KG1 (cell line): ENCODE data around the gene ENG.
"Not testable (repeated sequence)": the region's sequence is repeated elsewhere in the genome, so short reads cannot be mapped to it uniquely, and the experiment has no call there.

Experiments
- DNase-seq: peaks from one replicate; lab custom pipeline; 2025; lab: John Stamatoyannopoulos, UW

The ENG gene

DNA sequence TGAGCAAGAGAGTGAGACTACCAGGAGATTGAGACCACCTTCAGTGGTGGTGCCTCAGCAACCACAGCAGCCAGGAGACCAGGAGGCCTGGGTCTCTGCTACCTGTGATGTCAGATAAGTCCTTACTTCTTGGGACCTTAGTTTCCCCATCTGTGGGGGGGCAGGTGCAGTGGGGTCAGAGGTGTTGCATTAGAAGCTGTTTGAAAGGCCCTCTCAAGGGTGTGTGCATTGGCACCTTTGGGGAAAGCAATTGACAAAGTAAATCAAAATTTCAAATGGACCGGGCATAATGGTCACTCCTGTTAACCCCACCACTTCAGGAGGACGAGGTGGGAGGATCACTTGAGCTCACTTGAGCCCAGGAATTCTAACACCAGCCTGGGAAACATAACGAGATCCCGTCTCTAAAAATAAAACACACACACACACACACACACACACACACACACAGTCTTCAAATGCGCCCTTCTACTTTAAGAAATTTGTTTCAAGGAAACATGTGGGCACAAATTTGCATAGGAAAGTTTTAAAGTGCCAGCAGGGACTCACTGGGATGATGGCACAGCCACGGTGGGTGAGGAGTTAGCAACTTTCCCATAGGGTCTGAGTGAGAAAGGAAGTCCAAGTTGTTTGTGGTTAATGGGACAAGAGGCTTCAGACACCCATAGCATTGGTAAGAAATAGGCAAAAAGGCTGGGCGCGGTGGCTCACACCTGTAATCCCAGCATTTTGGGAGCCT is 24.4 kb upstream of the ENG start:
- no peak for DNase-seq

DNA sequence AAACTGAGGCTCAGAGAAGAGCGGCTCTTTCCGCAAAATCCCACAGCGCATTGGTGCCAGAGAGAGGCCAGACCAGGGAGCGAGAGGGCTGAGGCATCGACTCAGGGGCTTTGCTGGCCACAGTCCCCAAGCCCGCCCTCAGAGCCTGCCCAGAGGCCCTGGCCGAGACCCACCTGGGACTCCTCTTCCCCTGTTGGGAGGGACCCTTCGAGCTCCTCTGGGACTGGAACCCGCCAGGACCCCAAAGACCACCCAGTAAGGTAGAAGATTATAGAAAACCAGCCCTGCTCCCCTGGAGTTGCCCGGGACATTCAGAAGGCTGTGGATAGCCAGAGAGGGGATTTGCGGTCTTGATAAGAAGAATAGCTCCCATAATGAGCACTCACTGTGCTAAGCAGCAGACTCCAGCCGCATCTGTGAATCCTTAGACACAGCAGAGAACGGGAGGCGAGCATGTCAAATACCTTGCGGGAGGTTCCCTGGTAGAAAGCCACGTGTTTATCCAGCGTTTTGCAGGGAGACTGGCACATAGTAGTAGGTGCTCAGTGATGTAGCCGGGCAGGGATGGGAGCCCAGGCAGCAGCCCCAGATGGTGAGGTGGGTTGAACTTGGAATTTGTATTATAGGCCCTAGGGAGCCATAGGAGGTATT is 23.7 kb upstream of the ENG start:
- DNase-seq, result no peak

DNA sequence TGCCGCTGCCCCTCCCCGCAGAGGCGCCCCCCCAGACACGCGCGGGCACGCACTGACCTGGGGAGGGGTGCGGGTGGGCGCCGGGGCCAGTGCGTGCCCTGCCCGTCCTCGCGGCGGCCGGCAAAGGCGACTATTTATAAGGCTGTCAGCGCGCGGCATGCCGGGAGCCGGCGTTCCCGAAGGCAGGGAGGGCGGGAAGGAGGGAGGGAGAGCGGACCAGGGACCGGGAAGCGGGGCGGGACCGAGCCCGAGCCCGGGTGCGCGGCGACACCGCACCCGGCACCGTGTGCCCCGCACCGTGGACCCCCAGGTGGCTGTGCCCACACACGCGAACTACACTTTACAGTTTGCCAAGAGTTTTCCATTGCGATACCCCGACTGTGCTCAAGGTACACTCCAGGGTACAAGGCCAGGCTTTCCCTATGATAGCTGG is 23.1 kb upstream of the ENG start, which contains the start of gene AK1:
Gene AK1, minus strand, starts transcription at position 110 of the 433 bp plus-strand sequence. CDS start 3,058 bp downstream, outside the sequence.
- DNase-seq, result no peak

DNA sequence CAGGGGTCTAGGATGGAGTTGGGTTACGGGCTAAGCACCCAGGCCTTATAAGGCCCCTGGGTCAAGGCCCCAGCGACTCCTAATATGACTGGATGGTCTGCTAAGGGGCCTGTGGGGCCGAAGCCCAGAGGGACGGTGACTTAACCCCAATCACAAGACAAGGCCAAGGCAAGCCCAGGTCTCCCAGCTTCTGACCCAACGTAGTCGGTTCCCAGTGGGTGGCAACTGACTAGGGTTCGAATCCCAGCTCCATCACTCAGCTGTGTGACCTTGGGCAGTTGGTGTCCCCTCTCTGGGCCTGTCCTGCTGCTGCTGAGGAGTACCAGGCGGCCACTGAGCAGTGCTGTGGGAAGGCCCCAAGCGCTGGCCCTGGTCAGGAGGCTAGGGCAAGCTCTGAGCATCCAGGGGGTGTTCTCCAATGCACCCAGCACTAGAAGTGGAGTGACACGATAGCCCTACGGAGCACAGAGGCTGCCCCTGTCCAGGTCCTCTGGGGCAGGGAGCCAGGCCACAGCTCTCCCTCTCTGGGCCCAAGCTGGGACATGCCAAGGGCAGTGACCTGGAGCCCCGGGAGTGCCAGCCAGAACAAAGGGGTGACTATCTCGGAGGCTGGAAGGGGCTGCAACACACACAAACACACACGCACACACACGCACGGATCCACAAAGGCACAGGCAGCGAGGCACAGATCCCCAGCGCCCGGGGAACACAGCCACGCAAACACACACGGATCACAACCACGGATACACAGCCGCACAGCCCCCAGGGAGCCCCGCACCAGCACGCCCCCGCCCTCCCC is 22.5 kb upstream of the ENG start:
- DNase-seq, result no peak

DNA sequence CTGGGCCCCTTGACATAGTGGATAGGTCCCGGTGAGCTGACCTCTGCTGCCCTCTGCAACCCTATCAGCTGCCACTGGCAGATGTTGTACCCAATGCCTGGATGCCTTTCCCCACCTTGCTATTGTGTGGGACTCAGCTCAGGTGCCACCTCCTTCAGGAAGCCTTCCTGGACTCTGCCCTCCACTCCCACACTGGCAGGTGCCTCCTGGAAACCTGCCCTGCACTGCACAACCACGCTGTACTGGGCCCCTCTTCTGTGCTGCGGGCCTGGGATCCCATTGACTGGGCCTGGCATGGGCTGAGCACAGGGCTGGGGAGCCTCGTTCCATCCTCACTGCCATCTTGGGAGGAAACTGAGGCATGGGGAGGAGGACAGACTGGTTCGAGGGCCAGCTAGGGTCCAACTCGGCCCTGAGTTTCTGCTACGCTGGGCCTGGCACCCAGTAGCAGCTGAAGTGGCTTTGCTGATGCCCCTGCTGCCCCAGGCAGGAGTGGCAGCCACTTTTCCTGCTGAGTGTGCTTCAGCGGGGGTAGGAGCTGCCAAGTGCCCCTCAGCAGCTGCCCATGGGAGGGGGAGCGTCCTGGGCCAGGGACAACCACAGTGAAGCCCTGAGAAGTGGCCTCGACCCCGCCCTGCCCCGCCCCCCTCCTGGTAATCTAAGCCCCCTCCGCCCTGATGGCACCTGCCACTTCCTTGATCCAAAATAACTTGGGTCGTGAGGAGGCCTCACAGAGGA is 21.7 kb upstream of the ENG start:
- no peak for DNase-seq

DNA sequence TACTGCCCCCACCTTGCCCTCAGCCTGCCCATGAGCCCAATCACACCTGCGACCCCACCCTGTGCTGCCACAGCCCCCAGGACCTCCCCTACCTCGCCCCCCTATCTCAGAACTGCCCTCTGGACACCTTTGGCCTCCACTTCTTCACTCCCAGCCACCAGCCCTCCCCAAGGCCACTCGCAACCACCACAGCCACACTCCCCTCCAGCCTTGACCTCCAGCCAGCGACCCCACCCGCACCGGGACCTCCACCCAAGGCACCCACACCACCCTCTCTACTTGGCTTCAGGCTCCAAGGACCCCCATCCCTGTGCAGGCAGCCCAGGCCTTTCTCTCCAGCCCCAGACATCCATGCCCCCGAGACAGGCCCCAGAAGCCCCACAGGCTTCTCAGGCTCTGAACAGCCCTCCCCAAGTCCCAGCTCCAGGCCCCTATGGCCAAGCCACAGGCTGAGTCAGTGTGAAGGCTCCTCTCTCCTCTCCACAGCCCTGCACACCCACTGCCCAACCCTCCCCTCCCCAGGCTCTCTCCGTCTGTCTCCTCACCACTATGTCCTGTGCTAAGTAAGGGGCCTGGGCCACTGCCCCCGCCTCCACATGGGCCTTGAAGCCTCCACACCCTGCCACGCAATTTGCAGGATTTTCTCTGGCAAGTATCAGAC is 21.0 kb upstream of the ENG start:
- no peak for DNase-seq

DNA sequence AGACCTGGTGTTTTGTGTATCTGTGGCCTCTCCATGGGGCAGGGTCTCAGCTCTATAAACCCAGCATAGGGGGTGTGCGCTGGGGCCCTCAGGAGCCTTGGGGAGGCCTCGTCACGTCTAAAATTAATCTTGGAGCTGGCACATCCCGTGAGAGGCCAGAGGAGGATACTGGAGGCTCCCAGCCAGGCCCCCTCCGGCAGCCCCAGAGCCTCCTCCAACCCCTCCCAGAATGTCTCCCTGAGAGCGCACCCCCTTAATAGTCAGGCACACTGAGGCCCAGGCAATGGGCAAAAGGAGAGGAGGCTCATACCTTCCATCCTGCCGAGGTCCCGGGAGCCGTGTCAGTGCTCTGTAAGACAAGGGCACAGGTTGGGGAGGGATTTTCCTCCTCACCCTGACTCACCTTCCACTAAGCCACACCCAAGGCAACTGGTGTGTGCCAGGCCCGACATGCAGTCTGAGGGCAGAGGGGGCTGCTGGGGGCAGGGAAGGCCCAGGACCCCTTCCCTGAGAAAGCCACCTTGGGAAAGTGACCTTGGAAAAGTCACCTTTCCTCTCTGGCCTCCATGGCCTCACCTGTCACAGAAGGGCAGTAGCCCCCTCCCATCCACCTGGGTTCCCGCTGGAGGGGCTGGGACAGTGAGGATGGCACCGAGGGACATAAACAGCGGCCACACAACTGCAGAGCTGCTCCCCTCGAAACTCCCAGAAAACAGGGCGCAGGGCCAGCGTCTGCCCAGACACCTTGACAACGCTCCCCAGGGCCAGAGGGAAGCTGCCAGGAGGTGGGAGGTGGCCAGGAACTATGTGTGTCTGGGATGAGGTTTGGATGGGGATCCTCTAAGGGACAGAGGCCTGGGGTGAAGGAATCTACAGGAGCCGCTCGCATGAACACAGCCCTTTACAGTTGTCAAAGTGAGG is 20.1 kb upstream of the ENG start:
- no peak for DNase-seq

DNA sequence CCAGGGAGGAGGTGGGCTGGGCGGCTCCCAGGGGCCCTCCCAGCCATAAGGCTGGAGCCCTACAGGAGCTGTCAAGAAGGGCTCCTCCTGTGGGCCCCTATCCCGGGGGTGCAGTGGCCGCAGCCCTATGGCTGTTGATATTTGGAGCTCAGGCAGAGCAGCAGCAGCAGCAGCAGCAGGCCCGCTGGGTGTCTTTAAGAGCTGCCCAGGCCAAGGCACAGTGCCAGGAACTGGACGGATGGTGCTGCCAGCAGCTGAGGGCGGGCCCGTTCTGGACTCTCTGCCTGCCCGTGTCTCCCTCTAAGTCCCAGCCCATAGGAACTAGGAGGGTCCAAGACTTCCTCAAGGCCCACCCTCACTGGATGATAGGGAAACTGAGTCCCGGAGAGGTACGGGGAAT is 19.4 kb upstream of the ENG start:
- DNase-seq, result no peak

DNA sequence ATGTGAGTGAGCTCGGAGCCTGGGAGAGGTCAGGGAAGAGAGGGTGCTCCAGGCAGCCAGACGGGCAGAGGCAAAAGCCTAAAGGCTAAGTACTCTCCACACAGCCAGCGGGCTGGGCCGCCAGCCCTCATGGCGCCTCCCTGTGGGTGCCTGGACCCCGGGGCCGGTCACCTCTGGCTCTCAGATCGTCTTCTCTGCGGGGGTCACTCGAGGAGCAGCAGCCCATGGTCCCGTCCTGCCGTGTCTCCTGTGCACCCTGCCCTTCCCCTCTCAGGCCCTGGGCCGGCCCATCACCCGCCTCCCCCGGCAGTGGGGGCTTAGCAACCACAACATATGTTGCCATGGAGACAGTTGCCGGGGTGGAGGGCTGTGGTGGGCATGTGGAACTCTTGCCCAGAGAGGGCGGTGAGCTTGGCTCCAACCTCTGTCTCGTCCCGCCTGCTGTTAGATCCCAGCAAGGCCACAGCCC is 18.8 kb upstream of the ENG start:
- DNase-seq, result no peak

DNA sequence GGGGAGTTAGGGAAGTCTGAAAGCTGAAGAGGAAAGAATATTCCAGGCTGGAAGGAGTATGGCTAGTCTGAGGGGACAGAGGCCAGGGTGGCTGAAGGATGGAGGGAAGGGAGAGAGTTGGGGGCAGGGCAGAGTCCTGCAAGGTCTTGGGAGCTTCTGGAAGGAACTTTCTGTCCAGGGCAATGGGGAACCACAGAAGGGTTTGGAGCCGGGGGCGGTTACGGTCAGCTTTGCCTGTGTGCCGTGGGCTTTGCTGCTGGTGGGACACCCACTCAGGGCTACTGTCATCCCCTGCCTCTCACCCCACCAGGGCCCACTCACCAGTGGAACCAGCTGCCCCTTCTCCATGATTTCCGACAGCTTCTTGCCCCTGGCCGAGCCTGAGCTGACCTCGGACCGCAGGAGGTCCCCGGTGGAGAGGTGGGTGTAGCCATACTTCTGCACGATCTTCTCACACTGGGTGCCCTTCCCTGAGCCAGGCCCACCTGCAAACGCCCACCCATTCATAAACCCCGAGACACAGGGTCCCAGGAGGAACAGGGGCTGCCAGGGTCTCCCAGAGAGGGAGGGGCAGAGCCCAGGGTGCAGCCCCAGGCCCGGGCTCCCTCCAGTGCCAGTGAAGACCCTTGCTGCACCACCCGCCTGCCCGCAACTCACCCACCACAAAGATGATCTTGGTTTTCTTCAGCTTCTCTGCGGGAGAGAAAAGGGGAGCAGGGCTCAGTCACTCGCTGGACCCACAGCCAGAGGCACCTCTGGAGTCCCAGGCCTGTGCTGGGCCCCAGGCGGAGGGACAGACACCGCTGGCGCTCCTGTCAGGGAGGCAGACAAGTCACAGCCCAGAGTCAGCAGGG is 18.1 kb upstream of the ENG start:
- no peak for DNase-seq

DNA sequence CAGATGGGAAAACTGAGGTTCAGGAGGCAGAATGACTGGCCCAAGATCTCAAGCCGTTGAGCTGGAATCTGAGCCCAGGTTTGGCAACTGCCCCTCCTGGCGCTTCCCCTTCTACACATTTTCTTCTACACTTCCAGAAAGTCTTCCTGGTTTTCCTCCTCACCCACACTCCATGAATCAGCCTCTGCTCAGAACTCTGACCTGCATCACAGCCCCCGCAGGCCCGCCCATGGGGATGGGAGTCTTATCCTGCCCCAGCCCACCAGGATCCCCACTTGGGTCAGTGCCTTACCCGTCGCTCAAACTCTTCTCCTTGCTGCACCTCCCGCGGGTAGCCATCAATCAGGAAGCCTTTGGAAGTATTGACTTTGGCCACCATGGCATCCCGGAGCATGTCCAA is 17.1 kb upstream of the ENG start:
- no peak for DNase-seq

DNA sequence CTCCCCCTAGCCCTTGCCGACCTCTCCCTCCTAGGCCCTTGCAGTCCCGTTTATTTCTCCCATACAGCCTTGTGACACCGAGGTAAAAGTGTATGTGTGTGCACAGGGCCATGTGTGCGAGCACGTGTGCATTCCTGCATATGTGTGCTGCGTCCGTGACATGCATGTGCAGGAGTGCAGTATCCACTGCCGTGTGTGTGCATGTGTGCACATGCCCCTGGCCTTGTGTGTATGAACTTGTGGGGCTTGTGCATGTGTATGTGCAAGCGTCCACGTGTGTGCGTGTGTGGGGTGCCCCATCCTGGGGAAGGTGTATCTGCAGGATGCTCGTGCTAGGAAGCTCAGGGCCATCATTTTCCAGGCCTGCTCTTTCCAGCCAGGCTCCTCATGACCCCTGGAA is 16.4 kb upstream of the ENG start:
- no peak for DNase-seq

DNA sequence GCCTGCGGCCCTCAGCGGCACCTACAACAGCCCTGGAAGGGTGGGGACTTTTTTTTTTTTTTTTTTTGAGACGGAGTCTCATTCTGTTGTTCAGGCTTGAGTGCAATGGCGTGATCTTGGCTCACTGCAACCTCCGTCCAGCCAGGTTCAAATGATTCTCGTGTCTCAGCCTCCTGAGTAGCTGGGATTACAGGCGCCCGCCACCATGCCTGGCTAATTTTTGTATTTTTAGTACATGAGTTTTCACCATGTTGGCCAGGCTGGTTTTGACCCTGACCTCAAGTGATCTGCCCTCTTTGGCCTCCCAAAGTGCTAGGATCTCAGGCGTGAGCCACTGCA is 15.7 kb upstream of the ENG start:
- DNase-seq, result not testable (repeated sequence)

DNA sequence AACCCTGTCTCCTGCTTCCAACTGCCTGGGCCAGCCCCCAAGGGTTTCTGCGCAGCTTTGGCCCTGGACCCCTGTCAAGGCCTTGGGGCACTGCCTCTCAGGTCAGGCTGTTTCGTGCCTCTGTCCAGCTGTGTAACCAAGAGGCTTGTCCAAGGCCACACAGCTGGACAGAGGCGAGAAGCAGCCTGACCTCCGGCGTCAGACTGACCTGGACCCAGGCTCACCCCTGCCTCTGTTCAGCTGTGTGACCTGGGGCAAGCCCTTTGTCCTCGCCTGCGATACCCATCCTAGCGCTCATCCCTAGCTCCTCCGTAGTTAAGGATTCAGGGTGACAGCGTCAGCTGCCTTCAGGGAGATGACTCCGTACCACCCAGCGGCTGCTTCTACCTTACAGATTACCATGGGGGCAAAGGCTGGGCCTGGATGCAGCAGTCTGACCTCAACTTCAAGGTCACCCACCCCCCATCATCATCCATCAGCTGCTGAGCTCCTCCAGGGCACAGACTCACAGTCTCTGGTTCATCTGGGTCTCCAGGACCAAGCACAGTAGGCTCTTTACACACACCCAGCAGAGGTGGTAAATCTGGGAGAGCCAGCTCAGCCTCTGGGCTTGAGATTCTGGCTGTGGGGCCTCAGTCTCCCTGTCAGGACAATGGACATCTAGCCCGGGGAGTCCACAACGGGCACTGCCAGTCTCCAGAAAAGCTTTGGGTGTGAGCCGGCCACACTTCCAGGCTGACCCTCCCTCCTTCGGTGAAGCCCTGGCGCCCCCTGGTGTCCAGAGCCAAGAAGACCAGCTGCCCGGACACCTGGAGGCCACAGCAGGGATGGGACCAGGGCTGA is 15.1 kb upstream of the ENG start:
- DNase-seq, result no peak

DNA sequence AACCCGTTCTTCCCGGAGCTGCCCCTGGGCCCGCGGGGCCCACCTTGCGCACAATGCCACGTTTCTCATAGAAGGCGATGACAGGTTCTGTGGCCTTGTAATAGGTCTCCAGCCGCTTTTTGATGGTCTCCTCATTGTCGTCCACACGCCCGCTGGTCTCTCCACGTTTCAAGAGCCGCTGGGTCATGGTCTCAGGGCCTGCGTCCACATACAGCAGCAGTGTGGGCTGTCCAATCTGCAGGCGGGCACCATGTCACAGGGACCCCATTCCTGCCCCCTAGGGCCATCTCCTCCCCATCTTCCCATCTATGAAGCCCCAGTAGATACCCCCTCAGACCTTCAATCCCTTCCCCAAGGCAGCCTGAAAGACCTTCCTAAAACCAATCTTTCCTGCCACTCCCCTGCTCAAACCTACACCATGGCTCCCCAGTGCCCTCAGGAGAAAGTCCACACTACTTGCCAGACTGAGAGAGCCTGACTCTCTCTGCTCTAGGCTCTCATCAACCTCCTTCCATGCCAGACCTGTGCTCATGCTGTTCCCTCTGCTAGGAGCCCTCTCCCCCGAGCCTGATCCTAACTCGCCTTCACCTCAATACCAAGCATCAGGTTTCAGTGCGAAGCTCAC is 13.9 kb upstream of the ENG start:
- DNase-seq, result no peak

DNA sequence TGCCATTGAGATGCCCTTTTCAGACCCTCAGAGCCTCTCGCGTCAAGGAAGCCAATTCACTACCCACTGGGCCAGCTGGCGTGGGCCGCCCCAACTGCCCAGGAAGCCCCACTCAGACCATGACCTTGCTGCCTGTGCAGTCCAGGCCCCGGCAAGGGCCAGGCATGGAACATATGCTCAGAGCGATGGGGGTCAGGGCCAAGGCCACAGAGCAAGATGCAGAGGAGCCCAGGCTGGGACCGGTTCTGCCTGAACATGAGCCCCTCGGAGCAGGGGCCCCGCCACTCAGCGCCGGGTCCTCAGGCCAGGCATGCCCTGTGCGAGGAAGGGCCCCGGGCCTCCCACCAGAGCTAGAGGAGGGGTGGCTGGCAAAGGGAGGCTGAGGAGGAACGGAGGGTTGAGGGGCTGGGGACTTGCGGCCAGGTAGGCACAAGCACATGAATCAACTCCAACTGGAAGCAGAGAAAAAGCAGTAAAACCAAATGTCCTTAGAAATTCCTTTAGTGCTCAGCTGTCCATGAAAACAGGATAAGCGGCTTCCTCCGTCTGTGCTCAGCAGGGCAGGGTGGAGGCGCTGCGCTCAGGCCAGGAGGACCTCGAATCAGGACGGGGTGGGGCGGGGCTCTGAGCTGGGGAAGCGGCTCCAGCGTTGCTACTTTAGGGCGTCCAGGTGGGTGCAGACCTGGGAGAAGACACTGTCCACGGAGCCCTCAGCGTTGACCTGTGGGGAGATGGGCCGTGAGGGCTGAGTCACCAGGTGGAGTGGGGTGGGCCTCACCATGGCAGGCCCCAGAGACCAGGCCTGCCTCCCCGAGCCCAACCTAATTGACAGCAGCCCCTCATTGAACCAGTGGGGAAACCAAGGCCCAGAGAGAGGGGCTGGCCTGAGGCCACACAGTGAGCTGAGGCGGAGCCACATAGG is 13.2 kb upstream of the ENG start:
- no peak for DNase-seq

DNA sequence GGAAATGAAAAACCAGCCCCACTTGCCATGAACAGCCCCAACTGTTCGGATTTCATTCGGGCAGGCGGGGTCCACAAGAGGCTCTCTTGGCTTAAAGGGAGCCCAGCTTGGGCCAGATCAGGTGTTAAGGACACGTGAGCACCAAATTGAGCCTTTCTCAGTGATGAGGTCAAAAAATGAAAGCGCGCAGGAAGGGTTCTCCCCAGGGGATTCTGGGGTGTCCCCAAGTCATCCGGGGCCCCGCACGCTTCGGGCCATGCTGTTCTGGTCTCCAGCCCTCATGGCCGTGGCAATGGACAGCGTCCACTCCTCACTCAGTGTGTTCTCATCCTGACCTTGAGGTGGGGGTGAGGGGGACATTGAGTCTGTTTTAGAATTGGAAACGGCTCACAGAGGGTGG is 12.1 kb upstream of the ENG start:
- DNase-seq, result no peak
